Measurements from ENCODE around the gene ADAMTSL4.

ADAMTSL4 gene

DNA sequence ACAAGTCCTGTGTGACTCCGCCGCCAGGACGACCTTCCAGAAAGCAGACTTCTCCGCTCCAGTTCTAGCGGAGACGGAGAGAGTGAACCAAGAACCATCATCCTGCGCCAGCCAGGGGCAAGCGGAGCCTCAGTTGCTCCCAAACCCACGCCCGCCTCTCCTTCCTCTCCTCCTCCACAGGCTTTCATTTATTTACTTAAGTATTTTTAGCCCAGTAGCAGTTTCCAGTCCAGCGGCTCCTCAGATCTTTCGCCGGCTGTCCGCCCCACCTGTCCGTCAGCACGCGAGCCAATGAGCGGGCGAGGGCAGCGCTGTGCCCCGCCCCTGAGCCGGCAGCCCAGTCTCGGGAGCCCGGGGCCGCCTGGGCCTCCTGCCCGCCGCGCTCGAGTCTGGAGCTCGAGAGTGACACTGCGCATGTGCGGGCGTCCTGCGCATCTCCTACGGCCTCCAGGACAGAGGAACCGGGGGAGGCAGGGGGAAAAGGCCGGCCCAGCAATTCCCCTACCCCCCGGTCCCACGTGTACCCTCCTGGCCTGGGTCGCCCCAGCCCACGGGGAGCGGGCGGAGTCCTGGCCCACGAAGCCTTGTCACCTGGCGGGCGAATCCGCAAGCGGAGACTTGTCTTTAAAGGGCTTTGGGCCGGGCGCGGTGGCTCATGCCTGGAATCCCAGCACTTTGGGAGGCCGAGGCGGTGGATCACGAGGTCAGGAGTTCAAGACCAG is 33.7 kb upstream of the ADAMTSL4 start, which contains the start of gene FALEC:
TSS of gene FALEC (plus strand) at position 425 of the 722 bp plus-strand sequence.
- H3K27ac ChIP-seq (ENCODE audit: low read depth, low read length) = peak within 1 kb of the TSS; percentile 34
- no CpG with 5 or more reads among the region's 54 CpGs for WGBS (ENCODE audit: extremely low coverage, insufficient coverage, low lambda C conversion rate)

DNA sequence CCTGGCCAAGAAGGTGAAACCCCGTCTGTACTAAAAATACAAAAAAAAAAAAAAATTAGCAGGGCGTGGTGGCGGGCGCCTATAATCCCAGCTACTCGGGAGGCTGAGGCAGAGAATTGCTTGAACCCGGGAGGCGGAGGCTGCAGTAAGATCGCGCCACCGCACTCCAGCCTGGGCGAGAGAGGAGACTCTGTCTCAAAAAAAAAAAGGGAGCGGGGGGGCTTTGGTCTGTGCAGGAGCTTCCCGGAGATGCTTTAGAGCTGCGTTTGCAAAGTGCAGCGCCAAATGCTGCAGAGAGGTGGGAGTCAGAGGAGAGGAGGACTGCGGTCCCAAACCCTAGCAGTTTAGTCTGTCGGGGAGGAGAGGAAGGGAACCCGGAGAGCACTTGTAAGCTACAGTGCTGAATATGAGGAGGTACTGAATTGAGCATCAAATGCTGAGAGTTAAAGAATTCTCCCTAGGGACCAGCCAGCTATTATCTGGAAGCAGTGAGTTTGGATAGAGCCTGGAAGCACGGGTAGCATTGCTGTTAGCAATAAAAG is 33.1 kb upstream of the ADAMTSL4 start:
- DNase-seq = peak; percentile 50
- Histone ChIP-seq H3K23ac (ENCODE audit: low read length) (no peak overlapping the region), H3K79me2 (ENCODE audit: control insufficient read depth, insufficient read depth, low read length) (no peaks in the 10 kb centered on the region), H3K56ac (ENCODE audit: low read length) (peak overlapping the region; percentile 59), H2AK5ac (ENCODE audit: low read length) (no peak overlapping the region), H3K4me2 (ENCODE audit: low read length) (peak overlapping the region; percentile 25), H3K4me3 (ENCODE audit: low read length) (no peak overlapping the region), H2BK5ac (ENCODE audit: low read length) (no peak overlapping the region), H3K9ac (ENCODE audit: low read length) (peak overlapping the region; percentile 62), H2BK15ac (replicated peaks; ENCODE audit: low read depth) (no peak overlapping the region), H3K27ac (ENCODE audit: low read depth, low read length) (no peak overlapping the region), H2BK120ac (ENCODE audit: low read depth, low read length) (no peak overlapping the region), H4K8ac (ENCODE audit: low read depth, low read length) (no peak overlapping the region), H3K18ac (ENCODE audit: low read length) (no peak overlapping the region), H3K4me1 (ENCODE audit: control insufficient read depth, low read depth, low read length) (no peaks in the 10 kb centered on the region), H3K4ac (ENCODE audit: low read depth, low read length) (no peak overlapping the region), H4K5ac (ENCODE audit: low read length) (no peak overlapping the region), H3K79me1 (ENCODE audit: low read length) (no peaks in the 10 kb centered on the region), H3K36me3 (ENCODE audit: control insufficient read depth, insufficient read depth, low read length) (no peaks in the 10 kb centered on the region), H3K27me3 (ENCODE audit: insufficient read depth, low read length, poor library complexity) (no peaks in the 10 kb centered on the region)
- WGBS (ENCODE audit: extremely low coverage, insufficient coverage, low lambda C conversion rate) = no CpG with 5 or more reads among the region's 19 CpGs

More for the DNA sequence above, 33.7 kb upstream of the ADAMTSL4 start, which contains the start of gene FALEC:
- Histone ChIP-seq H3K9ac (ENCODE audit: low read length) (peak within 1 kb of the TSS; percentile 96), H2BK5ac (ENCODE audit: low read length) (no peak within 1 kb of the TSS), H3K4me2 (ENCODE audit: low read length) (peak within 1 kb of the TSS; percentile 89), H4K8ac (ENCODE audit: low read depth, low read length) (no peak within 1 kb of the TSS), H2BK120ac (ENCODE audit: low read depth, low read length) (no peak within 1 kb of the TSS), H3K4me3 (ENCODE audit: low read length) (peak within 1 kb of the TSS; percentile 73), H4K5ac (ENCODE audit: low read length) (no peak within 1 kb of the TSS), H3K18ac (ENCODE audit: low read length) (peak within 1 kb of the TSS; percentile 63), H3K79me2 (ENCODE audit: control insufficient read depth, insufficient read depth, low read length) (no peaks in the 10 kb centered on the region), H2BK15ac (replicated peaks; ENCODE audit: low read depth) (no peak within 1 kb of the TSS), H2AK5ac (ENCODE audit: low read length) (no peak within 1 kb of the TSS), H3K4ac (ENCODE audit: low read depth, low read length) (peak within 1 kb of the TSS; percentile 47), H3K36me3 (ENCODE audit: control insufficient read depth, insufficient read depth, low read length) (no peaks in the 10 kb centered on the region), H3K56ac (ENCODE audit: low read length) (peak within 1 kb of the TSS; percentile 97), H3K79me1 (ENCODE audit: low read length) (no peaks in the 10 kb centered on the region), H3K27me3 (ENCODE audit: insufficient read depth, low read length, poor library complexity) (no peaks in the 10 kb centered on the region), H3K4me1 (ENCODE audit: control insufficient read depth, low read depth, low read length) (no peaks in the 10 kb centered on the region), H3K23ac (ENCODE audit: low read length) (no peak within 1 kb of the TSS)
- peak; percentile 98 for DNase-seq

DNA sequence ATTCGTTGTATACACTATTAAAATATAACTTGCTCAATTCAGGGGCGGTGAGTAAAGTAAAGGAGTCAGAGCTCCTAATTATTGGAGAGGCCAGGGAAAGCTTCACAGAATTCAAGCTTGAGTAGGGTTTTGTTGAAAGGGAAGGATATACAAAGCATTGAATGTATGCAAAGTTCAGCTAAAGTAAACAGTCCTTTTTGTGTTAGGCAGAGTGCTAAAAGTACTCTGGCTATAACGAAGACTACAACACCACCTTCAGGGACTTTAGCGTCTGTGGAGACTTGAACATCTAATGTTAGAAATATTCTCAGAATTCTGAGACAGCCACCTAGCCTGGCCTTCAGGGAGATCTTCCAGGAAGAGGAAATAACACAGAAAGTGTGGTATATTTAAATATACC is 32.6 kb upstream of the ADAMTSL4 start:
- no peak overlapping the region for H4K5ac ChIP-seq (ENCODE audit: low read length)
- peak overlapping the region; percentile 62 for H3K9ac ChIP-seq (ENCODE audit: low read length)
- no peak overlapping the region for H3K27ac ChIP-seq (ENCODE audit: low read depth, low read length)
- no peaks in the 10 kb centered on the region for H3K79me1 ChIP-seq (ENCODE audit: low read length)
- no peaks in the 10 kb centered on the region for H3K36me3 ChIP-seq (ENCODE audit: control insufficient read depth, insufficient read depth, low read length)
- no CpG with 5 or more reads among the region's 4 CpGs for WGBS (ENCODE audit: extremely low coverage, insufficient coverage, low lambda C conversion rate)
- no peak for DNase-seq
- no peak overlapping the region for H3K4me3 ChIP-seq (ENCODE audit: low read length)
- H3K56ac ChIP-seq (ENCODE audit: low read length) = peak overlapping the region; percentile 59
- no peak overlapping the region for H2BK15ac ChIP-seq (replicated peaks; ENCODE audit: low read depth)
- no peak overlapping the region for H4K8ac ChIP-seq (ENCODE audit: low read depth, low read length)
- no peak overlapping the region for H2AK5ac ChIP-seq (ENCODE audit: low read length)
- H3K4me2 ChIP-seq (ENCODE audit: low read length) = no peak overlapping the region
- no peaks in the 10 kb centered on the region for H3K27me3 ChIP-seq (ENCODE audit: insufficient read depth, low read length, poor library complexity)
- H2BK5ac ChIP-seq (ENCODE audit: low read length) = no peak overlapping the region
- H3K79me2 ChIP-seq (ENCODE audit: control insufficient read depth, insufficient read depth, low read length) = no peaks in the 10 kb centered on the region
- no peaks in the 10 kb centered on the region for H3K4me1 ChIP-seq (ENCODE audit: control insufficient read depth, low read depth, low read length)
- H3K23ac ChIP-seq (ENCODE audit: low read length) = no peak overlapping the region
- no peak overlapping the region for H3K4ac ChIP-seq (ENCODE audit: low read depth, low read length)
- H2BK120ac ChIP-seq (ENCODE audit: low read depth, low read length) = no peak overlapping the region
- H3K18ac ChIP-seq (ENCODE audit: low read length) = no peak overlapping the region

DNA sequence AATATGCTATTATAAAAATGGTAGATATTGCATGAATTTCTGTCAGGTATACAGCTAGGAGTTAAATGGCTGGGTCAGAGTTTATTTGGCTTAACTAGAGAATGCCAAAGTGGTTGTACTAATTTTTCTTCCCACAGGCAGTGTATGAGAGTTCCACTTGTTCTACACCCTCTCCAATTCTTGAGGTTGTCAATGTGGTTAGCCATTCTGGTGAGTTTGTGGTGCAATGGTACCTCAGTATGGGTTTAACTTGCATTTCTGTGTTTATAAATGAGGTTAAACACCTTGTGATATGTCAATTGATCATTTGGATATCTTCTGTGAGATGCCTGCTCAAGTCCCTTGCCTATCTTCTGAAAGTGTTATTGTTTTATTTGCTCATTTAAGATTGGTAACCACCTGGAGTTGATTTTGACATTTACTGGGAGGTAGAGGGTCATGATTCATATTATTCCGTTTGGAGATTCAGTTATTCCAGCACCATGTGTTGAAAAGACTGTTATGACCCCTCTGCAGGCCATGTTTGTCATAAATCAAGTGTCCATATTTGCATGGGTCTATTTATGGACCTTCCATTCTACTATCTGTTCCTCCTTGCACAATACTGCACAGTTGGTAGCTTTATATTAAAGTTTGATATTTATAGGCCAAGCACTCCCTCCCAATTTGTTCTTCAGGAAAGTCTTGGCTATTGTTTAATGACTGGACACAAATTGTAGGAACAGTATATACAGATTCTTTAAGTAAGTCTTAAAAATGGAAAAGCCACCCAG is 27.8 kb upstream of the ADAMTSL4 start:
- Histone ChIP-seq H3K4me1 (ENCODE audit: control insufficient read depth, low read depth, low read length) (no peaks in the 10 kb centered on the region), H3K27me3 (ENCODE audit: insufficient read depth, low read length, poor library complexity) (no peaks in the 10 kb centered on the region), H3K4me3 (ENCODE audit: low read length) (no peak overlapping the region), H4K8ac (ENCODE audit: low read depth, low read length) (no peak overlapping the region), H3K27ac (ENCODE audit: low read depth, low read length) (no peak overlapping the region), H3K79me2 (ENCODE audit: control insufficient read depth, insufficient read depth, low read length) (no peaks in the 10 kb centered on the region), H2BK5ac (ENCODE audit: low read length) (no peak overlapping the region), H2AK5ac (ENCODE audit: low read length) (no peak overlapping the region), H3K36me3 (ENCODE audit: control insufficient read depth, insufficient read depth, low read length) (no peaks in the 10 kb centered on the region), H3K56ac (ENCODE audit: low read length) (no peak overlapping the region), H3K9ac (ENCODE audit: low read length) (no peak overlapping the region), H3K18ac (ENCODE audit: low read length) (no peak overlapping the region), H3K4me2 (ENCODE audit: low read length) (no peak overlapping the region), H4K5ac (ENCODE audit: low read length) (no peak overlapping the region), H2BK15ac (replicated peaks; ENCODE audit: low read depth) (no peak overlapping the region), H3K79me1 (ENCODE audit: low read length) (no peaks in the 10 kb centered on the region), H3K23ac (ENCODE audit: low read length) (no peak overlapping the region), H3K4ac (ENCODE audit: low read depth, low read length) (no peak overlapping the region), H2BK120ac (ENCODE audit: low read depth, low read length) (no peak overlapping the region)
- no peak for DNase-seq
- no CpG with 5 or more reads among the region's 1 CpG for WGBS (ENCODE audit: extremely low coverage, insufficient coverage, low lambda C conversion rate)

DNA sequence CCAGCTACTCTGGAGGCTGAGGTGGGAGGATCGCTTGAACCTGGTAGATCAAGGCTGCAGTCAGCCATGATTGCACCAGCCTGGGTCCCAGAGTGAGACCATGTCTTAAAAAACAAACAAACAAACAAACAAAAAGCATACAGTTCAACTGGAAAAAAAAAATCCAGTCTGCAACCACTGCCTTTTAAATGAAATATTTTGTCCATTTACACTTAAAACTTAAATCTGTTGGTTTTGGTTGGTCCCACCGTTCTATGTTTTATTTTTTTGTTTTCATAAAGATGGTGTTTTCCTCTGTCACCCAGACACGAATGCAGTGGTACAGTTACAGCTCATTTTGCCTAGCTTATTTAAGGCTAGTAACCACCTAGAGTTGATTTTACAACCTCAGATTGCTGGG is 23.9 kb upstream of the ADAMTSL4 start:
- H3K23ac ChIP-seq (ENCODE audit: low read length) = no peak overlapping the region
- no peak overlapping the region for H4K5ac ChIP-seq (ENCODE audit: low read length)
- no peak overlapping the region for H2BK15ac ChIP-seq (replicated peaks; ENCODE audit: low read depth)
- no peaks in the 10 kb centered on the region for H3K27me3 ChIP-seq (ENCODE audit: insufficient read depth, low read length, poor library complexity)
- no peaks in the 10 kb centered on the region for H3K36me3 ChIP-seq (ENCODE audit: control insufficient read depth, insufficient read depth, low read length)
- no peak overlapping the region for H3K9ac ChIP-seq (ENCODE audit: low read length)
- no peak for DNase-seq
- no peak overlapping the region for H2BK5ac ChIP-seq (ENCODE audit: low read length)
- H3K4me3 ChIP-seq (ENCODE audit: low read length) = no peak overlapping the region
- H3K4ac ChIP-seq (ENCODE audit: low read depth, low read length) = no peak overlapping the region
- H3K18ac ChIP-seq (ENCODE audit: low read length) = no peak overlapping the region
- no peak overlapping the region for H4K8ac ChIP-seq (ENCODE audit: low read depth, low read length)
- H2BK120ac ChIP-seq (ENCODE audit: low read depth, low read length) = no peak overlapping the region
- no peaks in the 10 kb centered on the region for H3K79me2 ChIP-seq (ENCODE audit: control insufficient read depth, insufficient read depth, low read length)
- no peak overlapping the region for H3K56ac ChIP-seq (ENCODE audit: low read length)
- no peaks in the 10 kb centered on the region for H3K79me1 ChIP-seq (ENCODE audit: low read length)
- WGBS (ENCODE audit: extremely low coverage, insufficient coverage, low lambda C conversion rate) = no CpG with 5 or more reads among the region's 3 CpGs
- no peak overlapping the region for H3K27ac ChIP-seq (ENCODE audit: low read depth, low read length)
- no peaks in the 10 kb centered on the region for H3K4me1 ChIP-seq (ENCODE audit: control insufficient read depth, low read depth, low read length)
- no peak overlapping the region for H3K4me2 ChIP-seq (ENCODE audit: low read length)
- no peak overlapping the region for H2AK5ac ChIP-seq (ENCODE audit: low read length)
